ENCODE results near the gene S100PBP.

The S100PBP gene

GRCh38 chr1:32798679-32799416 is 18.6 kb upstream of the S100PBP start:
- TF ChIP-seq CEBPB (IDR thresholded peaks at IDR 0.05) (no peak), RAD21 (IDR thresholded peaks at IDR 0.05; ENCODE audit: low read depth) (no peak), ZBTB7A (IDR thresholded peaks at IDR 0.05; ENCODE audit: low read depth) (no peak), EGR1 (IDR thresholded peaks at IDR 0.05) (no peak), TCF12 (IDR thresholded peaks at IDR 0.05; ENCODE audit: low read depth) (no peak), FOXM1 (IDR thresholded peaks at IDR 0.05; ENCODE audit: borderline replicate concordance, low read depth) (no peak), NFIC (IDR thresholded peaks at IDR 0.05) (no peak), EP300 (IDR thresholded peaks at IDR 0.05; ENCODE audit: borderline replicate concordance) (no peak), TEAD4 (IDR thresholded peaks at IDR 0.05) (no peak), YY1 (IDR thresholded peaks at IDR 0.05; ENCODE audit: low read depth) (no peak), CREB1 (IDR thresholded peaks at IDR 0.05; ENCODE audit: low read depth) (no peak), TAF1 (IDR thresholded peaks at IDR 0.05; ENCODE audit: low read depth) (no peak), USF1 (IDR thresholded peaks at IDR 0.05) (no peak), REST (IDR thresholded peaks at IDR 0.05; ENCODE audit: low read depth) (no peak), MAX (IDR thresholded peaks at IDR 0.05) (no peak)

- TF ChIP-seq MAX (IDR thresholded peaks at IDR 0.05) (no peak), REST (IDR thresholded peaks at IDR 0.05; ENCODE audit: low read depth) (no peak), NFIC (IDR thresholded peaks at IDR 0.05) (no peak), TEAD4 (IDR thresholded peaks at IDR 0.05) (no peak), TCF12 (IDR thresholded peaks at IDR 0.05; ENCODE audit: low read depth) (no peak), CEBPB (IDR thresholded peaks at IDR 0.05) (no peak), ZBTB7A (IDR thresholded peaks at IDR 0.05; ENCODE audit: low read depth) (no peak), TAF1 (IDR thresholded peaks at IDR 0.05; ENCODE audit: low read depth) (no peak), CREB1 (IDR thresholded peaks at IDR 0.05; ENCODE audit: low read depth) (no peak), USF1 (IDR thresholded peaks at IDR 0.05) (no peak), EP300 (IDR thresholded peaks at IDR 0.05; ENCODE audit: borderline replicate concordance) (no peak), RAD21 (IDR thresholded peaks at IDR 0.05; ENCODE audit: low read depth) (no peak), EGR1 (IDR thresholded peaks at IDR 0.05) (no peak), FOXM1 (IDR thresholded peaks at IDR 0.05; ENCODE audit: borderline replicate concordance, low read depth) (no peak), YY1 (IDR thresholded peaks at IDR 0.05; ENCODE audit: low read depth) (no peak)
These were observed 16.2 kb upstream of the S100PBP start for GRCh38 chr1:32801096-32801715.

GRCh38 chr1:32806290-32806689 is 11.2 kb upstream of the S100PBP start:
- TF ChIP-seq EGR1 (IDR thresholded peaks at IDR 0.05) (no peak), RAD21 (IDR thresholded peaks at IDR 0.05; ENCODE audit: low read depth) (no peak), NFIC (IDR thresholded peaks at IDR 0.05) (no peak), FOXM1 (IDR thresholded peaks at IDR 0.05; ENCODE audit: borderline replicate concordance, low read depth) (no peak), YY1 (IDR thresholded peaks at IDR 0.05; ENCODE audit: low read depth) (no peak), USF1 (IDR thresholded peaks at IDR 0.05) (no peak), CREB1 (IDR thresholded peaks at IDR 0.05; ENCODE audit: low read depth) (no peak)

- no peak for TF ChIP-seq FOXM1 (IDR thresholded peaks at IDR 0.05; ENCODE audit: borderline replicate concordance, low read depth)
- TF ChIP-seq TEAD4 (IDR thresholded peaks at IDR 0.05): no peak
- TF ChIP-seq RAD21 (IDR thresholded peaks at IDR 0.05; ENCODE audit: low read depth): no peak
- no peak for TF ChIP-seq YY1 (IDR thresholded peaks at IDR 0.05; ENCODE audit: low read depth)
- TF ChIP-seq CEBPB (IDR thresholded peaks at IDR 0.05): no peak
- TF ChIP-seq USF1 (IDR thresholded peaks at IDR 0.05): no peak
- TF ChIP-seq ZBTB7A (IDR thresholded peaks at IDR 0.05; ENCODE audit: low read depth): no peak
- TF ChIP-seq EGR1 (IDR thresholded peaks at IDR 0.05): no peak
- TF ChIP-seq MAX (IDR thresholded peaks at IDR 0.05): no peak
- no peak for TF ChIP-seq EP300 (IDR thresholded peaks at IDR 0.05; ENCODE audit: borderline replicate concordance)
- no peak for TF ChIP-seq REST (IDR thresholded peaks at IDR 0.05; ENCODE audit: low read depth)
These were observed 10.4 kb upstream of the S100PBP start for GRCh38 chr1:32806910-32807523.

All from Ishikawa (cell line).